Neural crest cell (in vitro differentiated cells): ENCODE measurements around the gene RUFY4. TPM values are rescaled to one million over a fixed set of nuclear protein-coding genes. Genes with fewer than 3 reads are reported as not detected.
A peak's percentile ranks its signal among the peaks of the same experiment; 100 is the strongest.

ENCODE experiments used
- DNase-seq: peaks from one replicate; pipeline ENCODE4 v3.0.0; 2021; ENCODE audit warnings: low read depth, mixed read lengths, low spot score
- H3K27ac Mint-ChIP-seq: one replicate; pipeline ENCODE4 v1.8.0; 2021; ENCODE audit warnings: mild to moderate bottlenecking, mixed read lengths; ENCODE audit not compliant: unreplicated experiment
- H3K27me3 Mint-ChIP-seq: 2 replicates; pipeline ENCODE4 v1.8.0; 2021; ENCODE audit warnings: low read depth, mild to moderate bottlenecking, mixed read lengths
- H3K36me3 Mint-ChIP-seq: 2 replicates; pipeline ENCODE4 v1.8.0; 2021; ENCODE audit warnings: low read depth, mild to moderate bottlenecking, mixed read lengths
- H3K4me1 Mint-ChIP-seq: 2 replicates; pipeline ENCODE4 v1.8.0; 2021; ENCODE audit warnings: mixed read lengths
- H3K4me3 Mint-ChIP-seq: one replicate; pipeline ENCODE4 v1.8.0; 2021; ENCODE audit warnings: mild to moderate bottlenecking, mixed read lengths
- H3K9me3 Mint-ChIP-seq: 2 replicates; pipeline ENCODE4 v1.8.0; 2021; ENCODE audit warnings: mixed read lengths
- CTCF ChIP-seq: fragments of 200-600 bp; sonication (generic); conservative IDR thresholded peaks from 2 replicates; pipeline ENCODE4 v1.5.0; 2021; ENCODE audit warnings: antibody characterized with exemption, mild to moderate bottlenecking
- total RNA-seq: library from RNA; stranded (reverse); gene quantifications from 2 replicates; pipeline ENCODE4 v1.2.1, GENCODE V29; 2021

The RUFY4 gene
- total RNA-seq, 1 donor from 2014 or later, result not detected

- no peaks in the 10 kb centered on the region for H3K36me3 Mint-ChIP-seq
- no peaks in the 10 kb centered on the region for H3K4me1 Mint-ChIP-seq
- no peak overlapping the region for H3K4me3 Mint-ChIP-seq
- H3K27me3 Mint-ChIP-seq, result peaks cover 3% of the 10 kb centered on the region
- TF ChIP-seq CTCF, result no peak
- no peak for DNase-seq
- H3K9me3 Mint-ChIP-seq, result peaks cover 7% of the 10 kb centered on the region
- H3K27ac Mint-ChIP-seq, result peak overlapping the region; percentile 5
Observed at GRCh38 chr2:218079943-218080913, 11.2 kb downstream of the RUFY4 start.

- no peaks in the 10 kb centered on the region for H3K36me3 Mint-ChIP-seq
- no peak for TF ChIP-seq CTCF
- no peak for DNase-seq
- no peak overlapping the region for H3K4me3 Mint-ChIP-seq
- H3K9me3 Mint-ChIP-seq, result peaks cover 8% of the 10 kb centered on the region
- peaks cover 9% of the 10 kb centered on the region for H3K27me3 Mint-ChIP-seq
- H3K27ac Mint-ChIP-seq, result no peak overlapping the region
- H3K4me1 Mint-ChIP-seq, result no peaks in the 10 kb centered on the region
Observed at GRCh38 chr2:218081063-218081462, 12.0 kb downstream of the RUFY4 start.

GRCh38 chr2:218081695-218082094 is 12.6 kb downstream of the RUFY4 start:
- H3K36me3 Mint-ChIP-seq, result no peaks in the 10 kb centered on the region

GRCh38 chr2:218082586-218083351 is 13.7 kb downstream of the RUFY4 start:
- no peak overlapping the region for H3K27ac Mint-ChIP-seq
- no peak for DNase-seq
- TF ChIP-seq CTCF, result no peak
- H3K4me3 Mint-ChIP-seq, result no peak overlapping the region
- no peaks in the 10 kb centered on the region for H3K4me1 Mint-ChIP-seq
- H3K27me3 Mint-ChIP-seq, result peaks cover 16% of the 10 kb centered on the region
- H3K36me3 Mint-ChIP-seq, result no peaks in the 10 kb centered on the region
- H3K9me3 Mint-ChIP-seq, result peaks cover 14% of the 10 kb centered on the region

More at GRCh38 chr2:218081695-218082094, 12.6 kb downstream of the RUFY4 start:
- H3K4me3 Mint-ChIP-seq, result no peak overlapping the region
- H3K27ac Mint-ChIP-seq, result no peak overlapping the region
- no peaks in the 10 kb centered on the region for H3K4me1 Mint-ChIP-seq
- no peak for DNase-seq
- TF ChIP-seq CTCF, result no peak
- H3K27me3 Mint-ChIP-seq, result peaks cover 14% of the 10 kb centered on the region
- peaks cover 14% of the 10 kb centered on the region for H3K9me3 Mint-ChIP-seq

- H3K4me1 Mint-ChIP-seq, result no peaks in the 10 kb centered on the region
- peaks cover 21% of the 10 kb centered on the region for H3K27me3 Mint-ChIP-seq
- no peak for DNase-seq
Observed at GRCh38 chr2:218083352-218083676, 14.3 kb downstream of the RUFY4 start.

More at GRCh38 chr2:218083352-218083676, 14.3 kb downstream of the RUFY4 start:
- Mint-ChIP-seq H3K27ac (no peak overlapping the region), H3K36me3 (no peaks in the 10 kb centered on the region), H3K4me3 (no peak overlapping the region), H3K9me3 (peaks cover 14% of the 10 kb centered on the region)
- TF ChIP-seq CTCF, result no peak
